Inferior parietal cortex (tissue), 1 donor: ENCODE results near the gene NPM1.
"Not testable (repeated sequence)": the region's sequence is repeated elsewhere in the genome, so short reads cannot be mapped to it uniquely, and the experiment has no call there.

Experiments used
- DNase-seq: peaks from one replicate; pipeline ENCODE4 v3.0.0-alpha.2; 2016; ENCODE audit errors: extremely low spot score

The NPM1 gene

DNA sequence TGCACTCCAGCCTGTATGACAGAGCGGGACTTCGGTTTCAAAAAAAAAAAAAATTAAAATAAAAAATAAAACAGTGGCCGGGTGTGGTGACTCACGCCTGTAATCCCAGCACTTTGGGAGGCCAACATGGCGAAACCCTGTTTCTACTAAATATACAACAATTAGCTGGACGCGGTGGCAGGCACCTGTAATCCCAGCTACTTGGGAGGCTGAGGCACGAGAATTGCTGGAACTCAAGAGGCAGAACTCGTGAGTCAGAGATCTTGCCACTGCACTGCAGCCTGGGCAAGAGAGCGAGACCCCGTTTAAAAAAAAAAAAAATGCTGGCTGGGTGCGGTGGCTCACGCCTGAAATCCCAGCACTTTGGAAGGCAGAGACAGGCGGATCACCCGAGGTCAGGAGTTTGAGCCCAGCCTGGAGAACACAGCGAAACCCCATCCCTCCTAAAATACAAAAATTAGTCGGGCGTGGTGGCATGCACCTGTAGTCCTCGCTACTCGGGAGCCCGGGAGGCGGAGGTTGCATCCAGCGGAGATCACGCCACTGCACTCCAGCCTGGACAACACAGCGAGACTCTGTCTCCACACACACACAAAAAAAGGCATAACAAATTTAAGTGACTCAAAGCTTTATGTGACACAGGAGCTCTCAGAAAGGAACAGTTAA, 1.5 kb upstream of the NPM1 start:
- DNase-seq: no peak

DNA sequence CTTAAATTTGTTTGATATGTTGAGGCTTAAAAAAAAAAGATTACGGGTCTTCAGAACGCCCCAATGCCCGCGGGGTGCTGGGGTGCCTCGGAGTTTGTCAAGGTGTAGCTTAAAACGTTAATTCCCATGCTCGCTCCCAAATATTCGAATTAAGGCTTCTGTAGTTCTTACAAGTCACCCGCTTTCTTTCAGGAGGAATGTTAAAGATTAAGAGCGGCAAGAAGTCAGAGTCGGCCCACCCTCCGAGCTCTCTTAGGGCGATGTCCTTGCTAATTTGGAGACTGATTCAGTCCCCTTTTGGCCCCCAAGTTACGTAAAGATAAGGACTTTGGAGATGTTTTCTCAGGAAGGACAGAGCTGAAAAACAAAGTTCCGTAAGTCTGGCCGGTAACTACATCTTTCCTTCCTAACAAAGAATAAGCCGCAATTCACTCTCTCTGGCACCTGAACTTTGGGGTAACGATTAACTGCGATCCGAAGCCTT, 746 bp upstream of the NPM1 start:
- no peak for DNase-seq

DNA sequence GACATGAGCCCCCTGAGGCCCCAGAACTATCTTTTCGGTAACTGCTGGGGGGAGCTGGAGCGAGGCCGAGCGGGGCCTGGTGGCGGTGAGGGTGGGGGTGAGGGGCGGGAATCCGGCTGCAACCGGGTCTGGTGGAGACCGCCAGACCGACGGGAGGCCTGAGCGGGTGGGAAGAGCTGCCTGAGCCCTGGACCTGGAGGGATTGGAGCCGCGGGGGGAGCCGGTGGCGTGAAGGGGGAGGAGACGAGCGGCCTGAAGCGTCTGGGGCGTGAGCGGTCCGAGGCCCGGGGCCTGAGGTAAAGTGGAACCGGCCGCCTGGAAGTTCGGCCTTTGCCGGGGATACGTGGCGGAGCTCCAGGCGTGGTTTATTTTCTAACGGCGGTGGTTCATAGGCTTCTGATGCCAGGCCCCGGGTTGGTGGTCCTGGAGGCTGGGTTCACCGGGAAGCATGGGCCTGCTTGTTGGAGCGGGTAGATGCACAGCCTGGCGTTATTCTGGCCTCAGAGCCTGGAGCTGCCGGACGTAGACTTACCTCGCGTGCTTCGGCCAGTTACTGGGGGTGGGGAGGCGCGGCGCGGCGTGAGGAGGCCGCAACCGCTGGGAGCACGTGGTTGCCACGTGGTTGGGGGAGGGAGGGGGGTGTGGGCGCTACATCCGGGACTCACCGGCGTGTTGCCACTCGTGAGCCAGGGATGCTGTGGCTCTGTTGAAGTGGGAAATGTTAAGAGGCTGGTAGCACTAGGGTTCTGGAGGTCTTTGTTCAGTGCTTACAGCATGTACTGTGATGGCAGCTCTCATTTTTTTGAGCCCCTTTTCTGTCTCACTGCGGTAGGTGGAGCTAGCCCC, 544 bp downstream of the NPM1 start:
- DNase-seq: peak; percentile 62

DNA sequence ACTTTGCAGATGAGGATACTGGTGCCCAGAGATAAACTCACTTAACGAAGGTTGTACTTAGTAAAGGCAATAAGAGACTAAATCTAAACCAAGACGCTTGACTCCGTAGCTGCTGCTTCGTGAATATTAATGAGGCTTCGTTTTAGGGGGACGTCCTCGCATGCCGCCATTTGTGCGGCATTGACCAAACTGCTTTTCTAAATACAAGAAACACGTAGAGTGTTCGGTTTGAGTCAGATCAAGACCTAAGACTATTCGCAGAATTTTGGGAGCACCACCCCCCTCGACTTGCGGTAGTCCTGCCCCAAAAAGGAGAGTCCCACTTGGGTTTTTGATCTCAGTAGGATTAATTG, 1.1 kb downstream of the NPM1 start:
- no peak for DNase-seq

DNA sequence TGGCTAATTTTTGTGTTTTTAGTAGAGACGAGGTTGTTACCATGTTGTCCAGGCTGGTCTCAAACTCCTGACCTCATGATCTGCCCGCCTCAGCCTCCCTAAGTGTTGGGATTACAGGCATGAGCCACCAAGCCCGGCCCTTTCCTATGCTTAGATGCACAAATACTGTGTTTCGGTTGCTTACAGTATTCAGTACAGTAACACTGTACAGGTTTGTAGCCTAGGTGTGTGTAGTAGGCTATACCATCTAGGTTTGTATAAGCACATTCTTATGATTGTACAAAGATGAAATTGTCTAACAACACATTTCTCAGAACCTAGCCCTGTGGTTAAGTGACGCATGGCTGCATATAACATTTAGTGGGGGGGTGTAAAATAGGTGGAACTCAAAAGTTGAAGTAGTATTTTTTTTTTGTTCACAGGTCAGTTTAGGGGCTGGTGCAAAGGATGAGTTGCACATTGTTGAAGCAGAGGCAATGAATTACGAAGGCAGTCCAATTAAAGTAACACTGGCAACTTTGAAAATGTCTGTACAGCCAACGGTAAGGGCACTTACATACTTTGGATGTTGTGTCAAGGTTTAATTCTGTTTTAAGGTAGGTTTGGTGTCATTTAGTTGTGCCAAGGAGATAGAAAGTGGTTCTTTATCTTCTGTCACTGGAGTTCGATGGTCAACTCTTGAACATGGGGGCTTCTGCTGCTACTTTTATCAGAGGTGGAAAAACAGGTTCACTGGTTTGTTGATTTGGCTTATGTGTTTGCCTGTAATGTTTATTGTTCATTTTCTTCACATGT, 3.4 kb downstream of the NPM1 start:
- no peak for DNase-seq

DNA sequence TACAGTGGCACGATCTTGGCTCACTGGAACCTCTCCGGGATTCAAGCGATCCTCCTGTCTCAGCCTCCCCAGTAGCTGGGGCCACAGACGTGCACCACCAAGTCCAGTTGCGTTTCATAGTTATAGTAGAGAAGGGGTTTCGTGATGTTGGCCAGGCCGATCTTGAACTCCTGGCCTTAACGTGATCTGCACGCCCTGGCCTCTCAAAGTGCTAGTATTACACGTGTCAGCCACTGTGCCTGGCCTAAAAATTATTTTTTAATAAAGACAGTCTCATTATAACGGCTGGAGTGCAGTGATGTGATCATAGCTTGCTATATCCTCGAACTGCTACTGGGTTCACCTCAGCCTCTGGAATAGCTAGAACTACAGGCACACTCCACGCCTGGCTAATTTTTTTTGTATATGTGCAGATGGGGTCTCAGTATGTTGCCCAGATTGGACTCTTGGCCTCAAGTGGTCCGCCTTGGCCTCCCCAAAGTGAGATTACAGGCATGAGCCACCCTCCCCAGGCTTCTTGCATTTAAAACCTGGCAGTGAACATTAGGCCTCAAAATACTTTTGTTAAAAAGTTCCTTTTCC, 4.4 kb downstream of the NPM1 start:
- no peak for DNase-seq

DNA sequence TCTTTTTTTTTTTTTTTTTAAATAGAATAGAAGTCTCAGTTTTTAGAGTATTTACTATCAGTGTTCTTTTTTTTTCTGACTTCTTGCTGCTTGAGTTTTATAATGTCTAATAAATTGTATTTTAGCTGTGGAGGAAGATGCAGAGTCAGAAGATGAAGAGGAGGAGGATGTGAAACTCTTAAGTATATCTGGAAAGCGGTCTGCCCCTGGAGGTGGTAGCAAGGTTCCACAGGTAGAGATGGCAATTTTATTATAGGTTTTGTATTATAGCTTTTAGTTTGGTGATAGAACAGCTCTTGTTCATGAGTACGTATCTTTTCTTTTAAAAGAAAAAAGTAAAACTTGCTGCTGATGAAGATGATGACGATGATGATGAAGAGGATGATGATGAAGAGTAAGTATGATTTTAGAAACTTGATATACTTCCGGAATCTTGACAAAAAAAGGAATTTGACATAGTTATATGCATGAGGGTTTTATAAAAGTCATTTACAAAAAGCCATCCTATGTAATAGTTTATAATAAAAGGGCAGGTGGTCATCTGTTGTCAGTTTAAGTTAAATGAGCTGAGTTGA, 5.0 kb downstream of the NPM1 start:
- no peak for DNase-seq

DNA sequence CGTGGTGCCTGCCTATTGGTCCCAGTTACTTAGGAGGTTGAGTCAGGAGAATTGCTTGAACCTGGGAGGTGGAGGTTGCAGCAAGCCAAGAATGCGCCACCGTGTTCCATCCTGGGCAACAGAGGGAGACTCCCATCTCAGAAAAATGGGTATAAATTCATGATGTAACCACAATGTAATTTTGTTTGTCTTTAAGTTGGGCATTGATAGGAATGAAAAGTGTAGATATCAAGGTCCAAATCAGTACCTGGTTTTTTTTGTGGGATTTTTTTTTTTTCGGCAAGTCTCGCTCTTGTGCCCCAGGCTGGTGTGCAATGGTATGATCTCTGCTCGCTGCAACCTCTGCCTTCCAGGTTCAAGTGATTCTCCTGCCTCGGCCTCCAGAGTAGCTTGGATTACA, 7.4 kb downstream of the NPM1 start:
- DNase-seq: no peak

DNA sequence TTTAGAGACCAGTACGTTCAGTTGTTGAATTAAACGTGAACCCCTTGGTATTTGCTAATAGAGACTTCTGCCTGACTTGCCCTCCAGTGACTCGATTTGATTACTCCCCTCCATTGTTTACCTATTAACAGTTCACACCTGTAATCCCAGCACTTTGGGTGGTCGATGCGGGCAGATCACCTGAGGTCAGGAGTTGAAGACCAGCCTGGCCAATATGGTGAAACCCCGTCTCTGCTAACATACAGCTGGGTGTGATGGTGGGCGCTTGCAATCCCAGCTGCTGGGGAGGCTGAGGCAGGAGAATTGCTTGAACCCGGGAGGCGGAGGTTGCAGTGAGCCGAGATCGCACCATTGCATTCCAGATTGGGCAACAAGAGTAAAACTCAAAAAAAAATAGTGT, 8.9 kb downstream of the NPM1 start:
- DNase-seq: not testable (repeated sequence)

DNA sequence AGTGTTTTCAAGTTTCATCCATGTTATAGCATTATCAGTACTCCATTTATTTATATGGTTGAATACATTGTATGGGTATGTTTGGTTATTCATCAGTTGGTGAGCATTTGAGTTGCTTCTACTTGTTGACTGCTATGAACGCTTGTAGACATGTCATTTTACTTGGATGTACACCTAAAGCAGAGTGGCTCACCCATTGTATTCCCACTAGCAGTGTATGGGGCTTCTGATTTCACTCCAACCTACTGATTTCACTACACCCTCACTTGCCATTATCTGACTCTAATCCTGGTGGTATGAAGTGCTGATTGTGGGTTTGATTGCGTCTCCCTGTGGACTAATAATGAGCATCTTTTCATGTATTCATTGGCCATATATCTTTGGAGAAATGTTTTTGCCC, 9.5 kb downstream of the NPM1 start:
- no peak for DNase-seq

DNA sequence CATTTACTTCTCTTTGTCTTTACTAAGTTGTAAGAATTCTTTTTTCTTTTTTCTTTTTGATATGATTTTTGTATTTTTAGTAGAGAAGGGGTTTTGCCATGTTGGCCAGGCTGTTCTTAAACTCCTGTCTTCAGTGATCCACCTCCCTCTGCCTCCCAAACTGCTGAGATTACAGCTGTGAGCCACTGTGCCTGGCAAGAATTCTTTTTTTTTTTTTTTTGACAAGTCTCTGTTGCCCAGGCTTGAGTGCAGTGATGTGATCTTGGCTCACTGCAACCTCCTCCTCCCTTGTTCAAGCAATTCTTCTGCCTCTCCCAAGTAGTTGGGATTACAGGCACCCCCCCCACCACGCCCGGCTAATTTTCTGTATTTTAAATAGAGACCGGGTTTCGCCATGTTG, 9.9 kb downstream of the NPM1 start:
- DNase-seq: no peak

DNA sequence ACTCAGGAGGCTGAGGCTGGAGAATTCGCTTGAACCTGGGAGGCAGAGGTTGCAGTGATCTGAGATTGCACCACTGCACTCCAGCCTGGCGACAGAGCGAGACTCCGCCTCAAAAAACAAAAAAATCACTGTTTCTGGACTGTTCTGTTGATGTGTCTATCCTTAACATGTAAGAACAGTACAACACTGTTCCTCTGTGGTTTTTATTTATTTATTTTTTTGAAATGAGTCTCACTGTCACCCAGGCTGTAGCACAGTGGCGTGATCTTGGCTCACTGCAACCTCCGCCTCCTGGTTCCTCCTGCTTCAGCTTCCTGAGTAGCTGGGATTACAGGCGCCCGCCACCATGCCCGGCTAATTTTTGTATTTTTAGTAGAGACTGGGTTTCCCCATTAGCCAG, 11.0 kb downstream of the NPM1 start:
- DNase-seq: not testable (repeated sequence)

DNA sequence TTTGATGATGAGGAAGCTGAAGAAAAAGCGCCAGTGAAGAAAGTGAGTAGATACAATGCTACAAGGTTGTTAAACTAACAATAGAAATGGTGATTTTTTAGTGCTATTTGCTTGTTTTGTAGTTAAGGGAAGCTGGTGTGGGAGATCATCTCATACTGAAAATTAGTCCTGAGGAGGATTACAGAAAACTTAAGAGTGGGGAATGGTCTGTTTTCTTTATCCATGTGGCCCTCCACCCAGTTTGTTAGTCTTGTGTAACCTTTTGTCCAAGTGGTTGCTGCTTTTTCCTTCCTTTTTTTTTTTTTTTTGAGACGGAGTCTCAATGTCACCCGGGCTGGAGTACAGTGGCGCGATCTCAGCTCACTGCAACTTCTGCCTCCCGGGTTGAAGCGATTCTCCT, 12.5 kb downstream of the NPM1 start:
- no peak for DNase-seq

DNA sequence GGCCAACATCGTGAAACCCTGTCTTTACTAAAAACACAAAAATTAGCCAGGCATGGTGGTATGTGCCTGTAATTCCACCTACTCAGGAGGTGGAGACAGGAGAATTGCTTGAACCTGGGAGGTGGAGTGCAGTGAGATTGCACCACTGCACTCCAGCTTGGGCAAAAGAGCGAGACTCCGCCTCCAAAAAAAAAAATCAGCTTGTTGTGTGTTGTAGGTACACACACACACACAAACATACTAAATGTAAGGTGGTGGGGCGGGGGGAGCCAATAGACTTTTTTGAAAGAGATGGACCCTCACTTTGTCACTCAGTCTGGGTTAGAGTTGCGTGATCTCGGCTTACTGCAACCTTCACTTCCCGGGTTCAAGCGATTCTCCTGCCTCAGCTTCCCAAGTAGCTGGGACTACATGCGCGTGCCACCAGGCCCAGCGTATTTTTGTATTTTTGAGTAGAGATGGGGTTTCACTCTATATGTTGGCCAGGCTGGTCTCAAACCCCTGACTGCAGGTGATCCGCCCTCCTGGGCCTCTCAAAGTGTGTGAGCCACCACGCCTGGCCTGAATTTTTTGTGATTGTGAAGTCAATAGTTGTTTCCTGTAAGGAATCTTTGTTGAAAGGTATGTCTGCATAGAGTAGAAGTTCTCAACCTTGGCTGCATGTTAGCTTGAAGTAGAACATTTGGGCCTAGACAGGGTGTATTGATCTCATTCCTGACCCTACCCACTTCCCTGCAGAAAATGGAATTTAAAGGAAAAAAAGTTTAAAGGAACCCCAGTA, 13.7 kb downstream of the NPM1 start:
- DNase-seq: no peak

DNA sequence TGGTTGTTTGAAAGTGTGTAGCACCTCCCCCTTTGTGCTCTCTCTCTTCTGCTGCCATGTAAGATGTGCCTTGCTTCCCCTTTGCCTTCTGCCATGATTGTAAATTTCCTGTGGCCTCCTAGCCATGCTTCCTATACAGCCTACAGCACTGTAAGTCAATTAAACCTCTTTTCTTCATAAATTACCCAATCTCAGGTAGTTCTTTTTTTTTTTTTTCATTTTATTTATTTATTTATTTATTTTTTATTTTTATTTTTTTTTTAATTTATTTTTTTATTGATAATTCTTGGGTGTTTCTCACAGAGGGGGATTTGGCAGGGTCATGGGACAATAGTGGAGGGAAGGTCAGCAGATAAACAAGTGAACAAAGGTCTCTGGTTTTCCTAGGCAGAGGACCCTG, 15.1 kb downstream of the NPM1 start:
- not testable (repeated sequence) for DNase-seq

DNA sequence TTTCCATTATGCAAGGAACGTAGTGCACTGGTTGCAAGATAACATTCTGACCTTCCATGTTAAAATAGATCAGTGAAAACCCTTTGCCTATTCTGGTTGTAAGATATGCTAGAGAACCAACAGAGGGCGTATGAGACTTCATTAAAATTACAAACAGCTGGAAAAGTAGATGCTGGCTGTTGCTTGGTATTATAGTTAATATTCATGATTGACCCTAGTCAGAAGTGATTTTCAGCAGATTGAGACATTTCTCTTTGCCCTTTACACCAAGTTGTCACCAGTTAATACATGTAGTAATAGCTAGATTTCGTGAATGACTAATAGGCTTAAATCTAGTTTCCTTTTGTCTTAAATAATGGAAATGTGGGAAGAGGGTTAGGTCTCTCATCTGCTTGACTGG, 18.0 kb downstream of the NPM1 start:
- no peak for DNase-seq

DNA sequence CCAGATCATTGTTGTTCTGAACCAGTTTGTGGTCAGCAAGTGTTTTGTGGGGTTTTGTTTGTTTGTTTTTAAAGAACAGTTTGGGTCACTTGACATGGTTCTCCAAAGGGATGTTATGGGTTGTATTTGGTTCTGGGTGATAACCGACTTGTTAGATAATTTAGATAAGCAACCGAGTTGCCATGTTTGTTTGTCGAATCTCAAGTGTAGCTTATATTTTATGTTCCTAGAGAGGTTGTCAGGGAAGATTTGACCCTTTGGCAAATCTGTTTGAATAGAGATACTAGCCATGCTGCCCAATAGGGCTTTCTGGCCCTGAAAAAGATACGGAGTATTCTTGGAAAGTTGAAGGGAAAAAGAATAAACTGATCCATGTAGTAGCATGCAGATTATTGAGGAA, 19.6 kb downstream of the NPM1 start:
- no peak for DNase-seq

DNA sequence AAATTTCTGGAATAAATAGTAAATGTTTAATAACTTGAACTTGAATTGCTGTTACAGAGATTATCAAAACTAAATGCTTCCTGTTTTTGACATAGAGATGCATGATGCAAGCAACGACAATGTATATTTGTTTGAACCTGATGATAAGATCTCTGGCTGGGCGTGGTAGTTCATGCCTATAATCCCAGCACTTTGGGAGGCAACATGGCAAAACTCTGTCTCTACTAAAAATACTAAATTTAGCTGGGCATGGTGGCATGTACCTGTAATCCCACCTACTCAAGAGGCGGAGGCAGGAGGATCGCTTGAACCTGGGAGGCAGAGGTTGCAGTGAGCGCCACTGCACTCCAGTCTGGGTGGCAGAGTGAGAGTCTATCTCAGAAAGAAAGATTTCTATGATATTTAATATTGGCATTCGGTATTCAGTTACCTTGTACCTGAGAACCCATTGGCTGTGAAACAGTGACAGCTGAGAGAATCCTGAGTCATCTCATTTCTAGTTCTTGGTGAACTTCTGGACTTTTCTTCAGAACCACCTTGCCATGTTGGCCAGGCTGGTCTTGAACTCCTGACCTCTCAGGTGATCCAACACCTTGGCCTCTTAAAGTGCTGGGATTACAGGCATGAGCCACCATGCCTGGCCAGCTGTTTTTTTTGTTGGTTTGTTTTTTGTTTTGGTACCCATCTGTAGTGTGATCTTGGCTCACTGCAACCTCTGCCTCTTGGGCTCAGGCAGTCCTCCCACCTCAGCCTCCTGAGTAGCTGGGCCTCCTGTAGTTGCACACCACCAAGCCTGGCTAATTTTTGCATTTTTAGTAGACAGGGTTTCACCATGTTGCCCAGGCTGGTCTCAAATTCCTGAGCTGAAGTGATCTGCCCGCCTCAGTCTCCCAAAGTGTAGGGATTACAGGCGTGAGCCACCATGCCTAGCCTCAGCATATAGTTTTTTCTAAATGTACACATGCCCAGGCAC, 21.8 kb downstream of the NPM1 start:
- DNase-seq: no peak

DNA sequence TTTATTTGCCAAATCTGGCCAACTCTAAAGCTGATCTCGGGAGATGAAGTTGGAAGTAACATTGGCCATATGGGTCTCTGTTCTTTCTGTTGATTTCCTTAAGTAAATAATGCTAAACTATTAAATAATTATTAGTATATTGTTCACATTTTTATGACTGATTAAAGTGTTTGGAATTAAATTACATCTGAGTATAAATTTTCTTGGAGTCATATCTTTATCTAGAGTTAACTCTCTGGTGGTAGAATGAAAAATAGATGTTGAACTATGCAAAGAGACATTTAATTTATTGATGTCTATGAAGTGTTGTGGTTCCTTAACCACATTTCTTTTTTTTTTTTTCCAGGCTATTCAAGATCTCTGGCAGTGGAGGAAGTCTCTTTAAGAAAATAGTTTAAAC, 22.5 kb downstream of the NPM1 start:
- no peak for DNase-seq

DNA sequence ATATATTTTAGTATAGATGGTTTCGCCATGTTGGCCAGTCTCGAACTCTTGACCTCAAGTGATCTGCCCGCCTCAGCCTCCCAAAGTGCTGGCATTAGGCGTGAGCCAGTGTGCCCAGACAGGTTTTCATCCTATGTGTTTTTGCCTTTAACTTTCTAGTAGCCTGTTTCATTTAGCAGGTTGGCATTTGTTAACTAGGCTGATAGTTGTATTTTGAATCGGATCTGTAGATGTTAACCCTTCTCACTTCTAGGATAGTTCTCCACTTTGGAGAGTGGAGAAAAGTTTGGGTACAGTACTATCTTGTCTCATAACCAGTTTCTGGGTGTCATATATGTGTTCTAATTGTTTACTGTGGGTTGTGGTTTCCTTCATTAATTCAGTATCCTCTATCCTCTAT, 24.5 kb downstream of the NPM1 start:
- DNase-seq: no peak
